HFF-Myc (cell line): ENCODE measurements around the gene GALNT11.

ENCODE experiments used
- DNase-seq: peaks from one replicate; pipeline ENCODE4 v3.0.0-alpha.2; 2011; ENCODE audit warnings: low read depth; ENCODE audit errors: extremely low read depth
- H3K4me3 ChIP-seq: replicated peaks from 2 replicates; pipeline ENCODE4 v1.5.1; 2011; ENCODE audit warnings: low read depth, mild to moderate bottlenecking, control low read depth, low read length
- TF ChIP-seq, protein P1 (sequence below): IDR thresholded peaks from 2 replicates; pipeline ENCODE4 v1.5.1; 2012; ENCODE audit warnings: mild to moderate bottlenecking, low read depth, low read length, control low read depth; ENCODE audit errors: missing control alignments

GALNT11 gene

DNA sequence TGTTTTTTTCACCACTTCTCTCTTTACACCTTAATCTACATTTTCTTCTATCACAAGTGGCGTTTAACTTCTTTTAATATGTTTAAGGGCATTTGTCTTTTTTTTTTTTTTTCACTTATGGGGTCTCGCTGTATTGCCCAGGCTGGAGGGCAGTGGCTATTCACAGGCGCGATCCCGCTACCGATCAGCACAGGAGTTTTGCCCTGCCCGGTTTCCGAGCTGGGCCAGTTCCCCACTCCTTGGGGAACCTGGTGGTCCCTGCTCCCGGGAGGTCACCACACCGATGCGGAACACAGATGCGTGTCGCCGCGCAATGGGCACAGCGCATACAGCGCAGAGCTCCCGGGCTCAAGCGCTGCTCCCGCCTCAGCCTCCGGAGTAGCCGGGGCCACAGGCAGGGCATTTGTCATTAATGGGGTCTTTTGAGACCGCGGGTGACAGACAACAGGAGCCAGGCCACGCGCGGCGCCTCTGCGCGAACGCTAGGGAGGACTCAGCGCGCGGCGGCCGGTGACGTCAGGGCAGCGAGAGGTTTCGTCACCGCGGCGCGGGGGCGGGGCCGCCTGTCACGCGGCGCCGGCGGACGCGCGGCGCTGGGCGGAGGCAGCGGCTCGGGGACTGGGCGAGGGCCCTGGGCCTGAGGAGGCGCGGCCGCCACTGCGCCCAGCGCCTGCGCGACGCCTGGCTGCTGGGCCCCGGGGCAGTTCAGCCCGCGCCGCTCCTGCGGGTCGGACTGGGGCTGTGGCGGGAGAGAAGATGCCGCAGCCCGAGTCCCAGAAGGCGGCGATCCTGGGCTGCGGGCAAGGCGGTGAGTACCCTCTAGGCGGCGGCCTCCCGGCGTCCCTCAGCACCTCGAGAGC lies at the start of gene GALNT11:
TSS of gene GALNT11 (plus strand) at position 598 of the 860 bp plus-strand sequence. CDS start 68,554 bp downstream, outside the sequence.
- DNase-seq: peak; percentile 14
- peak within 1 kb of the TSS; percentile 57 for H3K4me3 ChIP-seq
- TF ChIP-seq, protein P1, sequence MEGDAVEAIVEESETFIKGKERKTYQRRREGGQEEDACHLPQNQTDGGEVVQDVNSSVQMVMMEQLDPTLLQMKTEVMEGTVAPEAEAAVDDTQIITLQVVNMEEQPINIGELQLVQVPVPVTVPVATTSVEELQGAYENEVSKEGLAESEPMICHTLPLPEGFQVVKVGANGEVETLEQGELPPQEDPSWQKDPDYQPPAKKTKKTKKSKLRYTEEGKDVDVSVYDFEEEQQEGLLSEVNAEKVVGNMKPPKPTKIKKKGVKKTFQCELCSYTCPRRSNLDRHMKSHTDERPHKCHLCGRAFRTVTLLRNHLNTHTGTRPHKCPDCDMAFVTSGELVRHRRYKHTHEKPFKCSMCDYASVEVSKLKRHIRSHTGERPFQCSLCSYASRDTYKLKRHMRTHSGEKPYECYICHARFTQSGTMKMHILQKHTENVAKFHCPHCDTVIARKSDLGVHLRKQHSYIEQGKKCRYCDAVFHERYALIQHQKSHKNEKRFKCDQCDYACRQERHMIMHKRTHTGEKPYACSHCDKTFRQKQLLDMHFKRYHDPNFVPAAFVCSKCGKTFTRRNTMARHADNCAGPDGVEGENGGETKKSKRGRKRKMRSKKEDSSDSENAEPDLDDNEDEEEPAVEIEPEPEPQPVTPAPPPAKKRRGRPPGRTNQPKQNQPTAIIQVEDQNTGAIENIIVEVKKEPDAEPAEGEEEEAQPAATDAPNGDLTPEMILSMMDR: peak; percentile 2

DNA sequence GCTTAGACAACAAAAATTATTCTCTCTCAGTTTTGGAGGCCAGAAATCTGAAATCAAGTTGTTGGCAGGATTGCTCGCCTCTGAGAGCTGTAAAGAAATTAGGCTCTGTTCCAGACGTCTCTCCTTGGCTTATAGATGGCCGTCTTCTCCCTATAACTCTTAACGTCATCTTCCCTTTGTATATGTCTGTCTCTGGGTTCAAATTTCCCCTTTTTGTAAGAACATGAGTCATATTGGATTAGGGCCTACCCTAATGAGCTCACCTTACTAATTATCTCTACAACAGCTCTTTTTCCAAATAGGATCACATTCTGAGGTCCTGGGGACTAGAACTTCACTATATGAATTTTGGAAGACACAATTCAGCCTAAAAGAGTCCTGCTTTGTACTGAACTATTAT lies 46.9 kb upstream of the GALNT11 start:
- DNase-seq: no peak
- no peak overlapping the region for H3K4me3 ChIP-seq
- TF ChIP-seq, protein P1: no peak

DNA sequence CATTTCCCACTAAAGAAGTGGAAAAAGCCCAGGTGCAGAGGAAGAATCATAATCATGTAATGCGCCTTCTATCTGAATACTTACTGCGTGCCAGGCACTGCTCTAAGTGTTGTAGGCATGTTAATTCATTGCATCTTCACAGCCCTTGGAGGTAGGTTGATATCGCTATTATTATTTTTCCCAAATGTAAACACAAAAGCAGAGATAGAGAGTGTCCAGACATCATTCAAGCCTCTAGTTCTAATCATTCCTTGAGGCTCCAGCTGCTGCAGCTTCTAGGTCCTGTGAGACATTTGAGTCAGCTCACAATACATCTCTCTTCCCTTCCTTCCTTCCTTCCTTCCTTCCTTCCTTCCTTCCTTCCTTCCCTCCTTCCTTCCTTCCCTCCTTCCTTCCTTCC lies 44.3 kb upstream of the GALNT11 start:
- no peak overlapping the region for H3K4me3 ChIP-seq
- TF ChIP-seq, protein P1: no peak
- no peak for DNase-seq

DNA sequence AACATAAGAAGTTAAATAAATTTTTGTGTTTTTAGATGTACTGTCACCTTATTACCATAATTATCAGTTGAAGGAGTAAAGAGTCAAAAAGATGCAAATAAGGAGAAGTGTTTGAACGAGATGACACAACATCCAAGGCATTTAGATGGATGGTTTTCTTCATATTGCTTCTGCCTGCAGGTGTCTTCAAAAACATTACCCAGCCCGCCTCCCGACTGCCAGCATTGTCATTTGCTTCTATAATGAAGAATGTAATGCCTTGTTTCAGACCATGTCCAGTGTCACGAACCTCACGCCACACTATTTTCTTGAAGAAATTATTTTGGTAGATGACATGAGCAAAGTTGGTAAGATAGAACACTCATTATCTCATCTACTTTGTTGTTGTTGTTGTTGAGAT lies 42.7 kb upstream of the GALNT11 start:
- H3K4me3 ChIP-seq: no peak overlapping the region
- DNase-seq: no peak
- TF ChIP-seq, protein P1: no peak

DNA sequence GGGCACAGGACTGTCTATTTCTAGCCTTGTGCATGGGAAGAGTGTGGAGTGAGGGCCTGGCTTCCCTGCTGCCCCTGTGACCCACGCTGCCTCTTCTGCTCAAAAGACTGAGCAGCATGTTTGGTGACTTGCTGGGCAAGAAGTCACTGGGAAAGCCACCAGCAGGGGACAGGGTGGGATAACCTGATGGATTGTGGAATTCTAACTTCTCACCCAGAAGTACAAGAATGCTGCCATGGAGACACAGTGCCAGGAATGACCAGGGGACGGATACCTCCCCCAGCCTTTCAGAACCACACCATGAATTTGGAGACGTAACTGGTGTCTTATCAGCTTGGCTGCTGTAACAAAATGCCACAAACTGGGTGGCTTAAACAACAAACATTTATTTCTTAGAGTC lies 40.9 kb upstream of the GALNT11 start:
- TF ChIP-seq, protein P1: no peak
- DNase-seq: no peak
- no peak overlapping the region for H3K4me3 ChIP-seq

DNA sequence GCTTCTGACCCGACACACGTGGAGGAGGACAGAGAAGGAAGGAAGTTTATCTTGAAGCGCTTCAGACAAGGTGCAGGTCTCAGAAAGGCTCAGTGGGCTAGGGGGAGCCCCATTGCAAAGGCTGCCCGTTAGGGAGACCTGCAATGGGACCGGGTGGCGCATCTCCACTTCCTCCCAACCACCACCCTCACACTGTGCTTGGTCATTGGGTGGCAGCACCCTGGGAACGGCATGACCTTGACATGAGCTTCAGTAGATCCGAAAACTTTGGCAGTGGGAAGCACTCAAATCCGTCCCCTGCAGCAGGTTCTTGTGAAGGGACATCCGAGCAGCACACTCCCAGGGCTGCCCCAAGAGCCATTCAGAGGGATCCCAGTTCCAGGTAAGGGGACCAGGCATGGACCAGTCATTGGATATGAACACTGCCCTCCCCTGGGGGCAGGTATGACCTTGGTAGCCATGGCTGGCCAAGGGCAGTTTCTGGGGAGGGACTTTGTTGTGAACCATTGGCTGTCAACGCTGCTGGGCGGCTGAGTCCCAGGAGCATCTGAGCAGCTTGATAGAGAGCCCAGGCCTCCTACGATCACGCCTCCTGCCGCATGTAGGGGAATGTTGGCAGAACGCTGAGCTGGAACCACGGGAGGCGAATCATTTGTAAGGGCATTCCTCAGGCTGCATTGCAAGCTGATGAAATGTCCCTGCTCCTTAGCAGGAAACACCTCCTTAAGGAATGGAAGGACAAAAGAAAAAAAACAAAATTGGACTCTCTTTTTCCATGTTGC lies 37.5 kb upstream of the GALNT11 start:
- TF ChIP-seq, protein P1: no peak
- no peak for DNase-seq

More for the DNA sequence above, 37.5 kb upstream of the GALNT11 start:
- no peak overlapping the region for H3K4me3 ChIP-seq
